Epithelial cell of proximal tubule (primary cell): Measurements from ENCODE around the gene ST6GAL1. TPM values are rescaled to one million over a fixed set of nuclear protein-coding genes. Genes with fewer than 3 reads are reported as not detected.

Source experiments
- DNase-seq: peaks from one replicate; pipeline ENCODE4 v3.0.0-alpha.2; 2011; ENCODE audit warnings: low read depth
- H3K4me3 ChIP-seq: 2 replicates; pipeline ENCODE4 v1.5.1; 2011; ENCODE audit warnings: low read depth, mild to moderate bottlenecking, low read length
- CTCF ChIP-seq: conservative IDR thresholded peaks from 2 replicates; pipeline ENCODE4 v1.5.1; 2012; ENCODE audit warnings: low read depth, mild to moderate bottlenecking, low read length
- total RNA-seq: library from RNA; depleted of rRNA; stranded (reverse); fragments of >200 nt; gene quantifications from 2 replicates; pipeline ENCODE4 v1.2.3, GENCODE V29; 2015

The ST6GAL1 gene
- total RNA-seq, 1 donor from 2014 or later: 23.1 TPM

- H3K4me3 ChIP-seq: no peak overlapping the region
- DNase-seq: no peak
- TF ChIP-seq CTCF: no peak
These were observed 25.8 kb downstream of the ST6GAL1 start for GRCh38 chr3:186955898-186956696.

GRCh38 chr3:186959029-186959624, 28.8 kb downstream of the ST6GAL1 start:
- no peak overlapping the region for H3K4me3 ChIP-seq
- TF ChIP-seq CTCF: no peak
- DNase-seq: no peak

- H3K4me3 ChIP-seq: no peak overlapping the region
- TF ChIP-seq CTCF: no peak
- DNase-seq: no peak
These were observed 30.0 kb downstream of the ST6GAL1 start for GRCh38 chr3:186960347-186960746.

- no peak for TF ChIP-seq CTCF
- H3K4me3 ChIP-seq: no peak overlapping the region
These were observed 32.1 kb downstream of the ST6GAL1 start for GRCh38 chr3:186962445-186962844.

GRCh38 chr3:186963636-186964035, 33.3 kb downstream of the ST6GAL1 start:
- DNase-seq: no peak
- H3K4me3 ChIP-seq: no peak overlapping the region
- TF ChIP-seq CTCF: no peak

More at GRCh38 chr3:186962445-186962844, 32.1 kb downstream of the ST6GAL1 start:
- no peak for DNase-seq

- no peak for TF ChIP-seq CTCF
- no peak for DNase-seq
- no peak overlapping the region for H3K4me3 ChIP-seq
These were observed 33.7 kb downstream of the ST6GAL1 start for GRCh38 chr3:186964071-186964470.
